Ishikawa (cell line): ENCODE results near the gene NDUFAF2.

Experiments
- CEBPB ChIP-seq: IDR thresholded peaks from 2 replicates; pipeline ENCODE4 v1.6.1; 2012
- CREB1 ChIP-seq: IDR thresholded peaks from 2 replicates; pipeline ENCODE4 v1.6.1; 2012; ENCODE audit warnings: low read depth
- EP300 ChIP-seq: IDR thresholded peaks from 2 replicates; pipeline ENCODE4 v1.6.1; 2012; ENCODE audit warnings: borderline replicate concordance
- FOXM1 ChIP-seq: IDR thresholded peaks from 2 replicates; pipeline ENCODE4 v1.6.1; 2012; ENCODE audit warnings: low read depth, borderline replicate concordance
- ZBTB7A ChIP-seq: IDR thresholded peaks from 2 replicates; pipeline ENCODE4 v1.6.1; 2012; ENCODE audit warnings: low read depth

GRCh38 chr5:61186634-61187033, 241.6 kb downstream of the NDUFAF2 start:
- TF ChIP-seq EP300 (no peak), ZBTB7A (no peak), FOXM1 (no peak), CREB1 (no peak), CEBPB (no peak)
